HG02884 (cell line): ENCODE data around the gene FBLN5.
A peak's percentile ranks its signal among the peaks of the same experiment; 100 is the strongest.

ENCODE experiments used
- ATAC-seq: cut with Tn5 transposase; IDR thresholded peaks from one replicate; pipeline ENCODE4 v1.9.1; 2021; ENCODE audit warnings: mild to moderate bottlenecking, moderate library complexity; ENCODE audit not compliant: unreplicated experiment

The FBLN5 gene

GRCh38 chr14:91947475-91948184 lies at the start of gene FBLN5:
TSS of gene FBLN5 (minus strand) at chr14:91947694. CDS start at chr14:91947229, 465 bp downstream.
- no peak for ATAC-seq

- ATAC-seq, result no peak
Measured at GRCh38 chr14:91996948-91997371, 49.5 kb upstream of the FBLN5 start.

- no peak for ATAC-seq
Measured at GRCh38 chr14:91987192-91987591, 39.7 kb upstream of the FBLN5 start.

DNA sequence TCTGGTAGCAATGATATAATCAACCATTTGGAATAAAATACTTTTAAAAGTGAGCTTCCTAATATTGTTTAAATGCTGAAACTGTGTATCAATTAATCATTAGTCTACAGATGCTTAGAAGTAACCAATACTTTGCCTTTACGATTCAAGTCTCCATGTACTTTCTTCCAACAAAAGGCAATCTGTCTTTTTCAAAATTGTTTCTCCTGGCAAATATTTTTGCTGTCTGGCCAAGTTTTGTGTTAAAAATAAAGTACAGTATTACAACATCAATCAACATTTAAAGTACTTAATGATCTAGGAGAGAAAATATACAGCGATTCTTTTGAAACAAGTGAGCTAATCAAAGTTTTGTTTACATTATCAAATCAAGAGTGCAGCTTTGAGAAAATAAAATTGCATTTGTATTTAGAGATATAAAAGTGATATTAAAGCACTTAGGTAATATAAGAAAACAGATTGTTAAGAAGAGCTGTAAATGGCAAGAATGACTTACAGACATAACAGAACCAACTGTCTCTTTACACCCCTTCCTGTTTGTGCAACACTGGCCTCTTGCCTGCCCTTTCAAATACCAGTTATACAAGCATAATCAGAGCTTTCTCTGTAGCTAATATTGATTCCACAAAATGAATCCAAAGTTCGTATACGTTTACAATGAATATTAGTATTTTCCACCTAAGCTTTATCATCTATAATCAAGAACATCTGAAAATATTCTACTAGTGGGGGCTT lies 38.2 kb upstream of the FBLN5 start:
- ATAC-seq, result no peak

DNA sequence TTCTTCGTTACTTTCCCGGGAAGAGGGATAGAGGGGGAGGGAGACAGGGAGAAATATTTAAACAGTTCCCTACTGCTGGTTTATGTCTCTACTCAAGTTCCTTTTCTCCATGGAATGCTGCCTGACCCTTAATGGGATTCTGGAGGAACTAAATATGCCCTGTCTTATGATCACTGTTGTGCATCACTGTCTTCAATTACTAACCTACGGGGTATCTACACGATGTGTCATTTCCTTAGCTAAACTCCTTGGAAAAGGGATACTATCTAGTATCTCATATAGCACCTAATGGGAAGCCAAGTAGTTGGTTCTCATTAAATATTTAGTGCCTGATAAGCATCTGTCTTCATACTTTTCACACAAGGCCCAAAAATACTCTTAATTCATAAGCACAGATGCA lies 37.5 kb upstream of the FBLN5 start:
- no peak for ATAC-seq

DNA sequence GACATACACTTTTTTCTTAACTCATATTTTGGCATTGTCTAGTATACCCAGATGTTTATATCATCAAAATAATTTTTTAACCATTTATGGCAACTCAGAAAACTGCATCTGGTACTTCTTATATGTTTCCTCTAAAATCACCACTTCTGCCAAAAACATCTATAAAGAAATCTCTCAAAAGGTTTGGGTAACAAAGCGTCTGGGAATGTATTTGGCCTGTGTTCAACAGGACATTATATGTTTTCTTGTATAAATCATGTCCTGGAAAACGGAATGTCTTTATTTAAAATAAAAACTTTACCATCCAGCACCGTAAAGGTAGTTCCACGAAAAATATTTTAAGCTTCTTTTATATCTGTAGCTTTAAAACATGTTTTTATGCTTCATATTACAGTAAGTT lies 36.1 kb upstream of the FBLN5 start:
- no peak for ATAC-seq

DNA sequence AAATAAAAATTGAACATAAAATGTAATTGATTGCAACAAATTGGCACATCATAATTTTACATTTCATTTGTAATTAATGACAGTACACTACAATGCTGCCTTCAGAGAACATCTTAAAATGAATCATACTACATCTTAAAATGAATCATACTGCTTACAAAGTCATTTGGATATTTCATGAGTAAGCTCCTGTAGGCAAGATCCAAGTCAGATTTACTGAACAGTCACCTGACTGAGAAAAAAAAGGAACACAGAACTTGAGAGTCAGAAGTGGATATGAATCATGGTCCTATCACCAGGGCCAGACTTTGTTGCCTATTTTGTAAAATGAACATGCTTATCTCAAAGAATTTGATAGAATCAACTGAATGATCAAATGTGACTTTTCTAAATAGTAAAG lies 32.7 kb upstream of the FBLN5 start:
- peak; percentile 90 for ATAC-seq

DNA sequence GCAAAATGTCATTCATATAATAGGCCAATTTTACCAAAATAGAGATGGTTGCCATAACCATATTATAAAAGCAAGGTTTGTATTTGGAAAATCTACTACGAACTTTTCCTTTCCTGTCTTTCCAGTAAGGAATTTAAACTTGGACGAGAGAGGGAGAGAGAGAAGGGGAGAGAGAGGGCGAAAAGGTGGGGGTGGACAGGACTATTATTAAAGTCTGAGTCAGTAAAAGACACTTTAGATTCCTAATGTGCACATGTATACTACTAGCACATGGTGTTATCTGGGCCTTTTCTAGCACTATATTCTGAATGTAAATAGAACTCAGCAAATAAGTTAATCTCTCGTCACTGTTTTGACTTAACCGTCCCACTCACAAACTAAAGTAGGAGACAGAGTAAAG lies 30.4 kb upstream of the FBLN5 start:
- no peak for ATAC-seq

DNA sequence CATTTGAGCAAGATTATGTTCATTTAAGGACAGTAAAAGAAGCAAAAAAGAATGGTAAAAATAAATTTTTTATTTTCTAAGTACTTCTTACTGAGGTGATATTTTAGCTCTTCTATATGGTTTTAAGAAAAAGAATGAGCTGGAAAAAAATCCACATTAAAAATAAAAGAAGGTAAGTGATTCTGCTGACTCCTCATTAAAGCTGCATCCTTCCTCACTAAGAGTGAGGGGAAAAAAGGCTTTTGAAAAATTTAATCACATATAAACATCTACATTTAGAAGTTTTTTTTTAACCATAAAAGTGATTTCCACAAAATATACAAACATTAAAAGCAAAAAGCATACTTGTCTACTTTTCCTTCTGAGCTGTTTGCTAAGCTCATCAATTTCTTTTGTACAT lies 28.3 kb upstream of the FBLN5 start:
- ATAC-seq, result no peak

- no peak for ATAC-seq
Measured at GRCh38 chr14:91971188-91971778, 23.8 kb upstream of the FBLN5 start.

GRCh38 chr14:91968280-91968679 lies 20.8 kb upstream of the FBLN5 start:
- no peak for ATAC-seq

- no peak for ATAC-seq
Measured at GRCh38 chr14:91964724-91965123, 17.2 kb upstream of the FBLN5 start.

- ATAC-seq, result no peak
Measured at GRCh38 chr14:91964011-91964410, 16.5 kb upstream of the FBLN5 start.

GRCh38 chr14:91963465-91963864 lies 16.0 kb upstream of the FBLN5 start:
- ATAC-seq, result no peak

DNA sequence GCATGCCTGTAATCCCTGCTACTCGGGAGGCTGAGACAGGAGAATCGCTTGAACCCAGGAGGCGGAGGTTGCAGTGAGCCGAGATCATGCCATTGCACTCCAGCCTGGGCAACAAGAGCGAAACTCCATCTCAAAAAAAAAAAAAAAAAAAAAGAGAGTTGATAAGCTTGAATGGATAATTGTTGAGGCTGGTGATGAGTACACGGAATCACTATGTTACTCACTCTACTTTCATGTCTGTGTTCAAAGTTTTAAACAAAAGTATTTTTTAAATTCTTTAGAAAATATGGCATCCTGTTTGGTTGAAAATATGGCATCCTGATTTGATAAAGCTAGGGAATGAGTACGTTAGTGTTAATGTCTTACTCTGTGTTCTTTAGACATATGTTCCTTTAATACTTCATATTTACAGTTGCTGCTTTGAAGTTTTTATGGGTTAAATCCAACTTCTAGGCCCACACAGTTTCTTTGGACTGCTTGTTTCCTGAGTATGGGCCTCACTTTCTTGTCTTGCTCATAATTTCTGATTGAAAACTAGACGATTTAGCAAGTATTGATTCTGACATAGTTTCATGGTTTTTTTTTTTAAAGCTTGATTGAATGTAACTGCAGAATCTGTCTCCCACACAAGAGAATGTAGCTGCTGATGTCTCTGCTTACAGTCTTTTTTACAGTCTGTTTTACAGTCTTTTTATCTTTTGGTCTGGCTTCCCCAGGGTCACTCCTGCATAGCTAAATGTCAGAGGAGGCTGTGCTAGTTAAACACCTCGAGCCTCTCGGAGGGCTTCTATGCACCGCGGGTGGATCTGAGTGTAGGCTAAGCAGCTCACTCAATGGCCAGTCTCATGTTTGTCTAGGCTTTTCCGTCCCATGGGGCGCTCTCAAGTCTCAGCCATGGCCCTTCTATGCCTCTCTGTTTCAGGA lies 14.1 kb upstream of the FBLN5 start:
- no peak for ATAC-seq

GRCh38 chr14:91957876-91958313 lies 10.4 kb upstream of the FBLN5 start:
- ATAC-seq, result no peak

DNA sequence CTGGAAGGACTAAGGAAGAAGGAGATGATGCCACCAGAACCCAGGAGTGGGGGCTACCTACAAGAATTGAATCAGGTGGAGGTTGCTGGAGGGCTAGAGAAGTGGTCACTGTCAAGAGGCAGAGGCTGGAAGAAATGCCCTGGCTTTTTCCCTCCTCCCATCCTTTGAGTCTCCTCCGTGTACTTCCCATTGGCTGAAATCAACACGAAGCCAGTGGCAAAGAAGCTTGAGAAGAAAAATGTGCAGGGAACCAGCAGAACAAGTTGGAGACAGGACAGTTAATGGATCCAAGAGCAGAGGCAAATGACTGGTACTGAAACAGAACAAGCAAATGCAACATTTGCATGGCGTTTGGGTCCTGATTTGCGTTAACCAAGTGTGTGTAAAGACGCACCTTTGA lies 9.1 kb upstream of the FBLN5 start:
- no peak for ATAC-seq

- no peak for ATAC-seq
Measured at GRCh38 chr14:91955168-91955567, 7.7 kb upstream of the FBLN5 start.

DNA sequence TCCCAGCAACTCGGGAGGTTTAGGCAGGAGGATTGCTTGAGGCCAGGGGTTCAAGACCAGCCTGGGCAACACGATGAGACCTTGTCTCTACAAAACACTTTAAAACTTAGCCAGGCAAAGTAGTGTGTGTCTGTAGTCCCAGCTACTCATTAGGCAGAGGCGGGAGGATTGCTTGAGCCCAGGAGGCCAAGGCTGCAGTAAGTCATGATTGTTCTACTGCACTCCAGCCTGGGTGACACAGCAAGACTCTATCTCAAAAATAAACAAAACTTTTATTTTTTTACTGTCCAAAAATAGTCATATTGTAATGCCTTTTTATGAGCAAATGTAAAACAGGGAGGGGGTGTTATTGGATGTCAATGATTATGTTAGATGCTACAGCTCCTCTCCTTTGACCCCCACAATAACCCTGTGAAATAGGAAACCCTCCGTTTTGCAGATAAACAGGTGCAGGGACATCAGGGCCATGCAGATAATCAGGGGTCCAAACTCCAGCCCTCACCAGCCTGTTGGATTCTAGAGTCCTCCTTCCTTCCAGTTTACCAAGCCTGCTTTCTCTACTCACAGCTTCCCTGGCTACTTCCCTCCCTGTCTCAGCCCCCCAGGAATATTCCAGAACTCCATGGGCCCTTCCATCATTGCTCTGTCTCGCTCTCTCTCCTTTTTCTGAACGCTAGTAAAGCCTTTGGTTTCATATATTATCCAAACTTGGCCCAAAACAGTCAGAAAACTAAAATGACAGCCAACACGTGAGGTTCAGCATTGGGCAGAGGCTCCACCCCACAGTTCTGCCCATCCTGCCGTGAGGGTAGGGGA lies 5.9 kb upstream of the FBLN5 start:
- ATAC-seq, result no peak
